Measurements from ENCODE around the gene NDFIP1. TPM values are rescaled to one million over a fixed set of nuclear protein-coding genes. Genes with fewer than 3 reads are reported as not detected.

NDFIP1 gene
- total and polyA plus RNA-seq, 2 of the 4 experiments (the other 2 are of a cell fraction): 7.7 to 15.4 TPM

GRCh38 chr5:142152384-142152732 lies 43.8 kb downstream of the NDFIP1 start:
- ChIA-PET POLR2A (ENCODE audit: unreplicated experiment) (no interaction called here), CTCF (interaction anchor here (0.6 to 1.9 kb wide), 6 partner anchors 9 to 396 kb away, joined by 3 to 11 read pairs (median 4); no protein-coding TSS in a partner anchor)
- H3K9me3 ChIP-seq (ENCODE audit: control insufficient read depth, insufficient read depth, low read length): no peaks in the 10 kb centered on the region
- no peak overlapping the region for H3K4ac ChIP-seq (ENCODE audit: low read depth, low read length)
- H4K8ac ChIP-seq (ENCODE audit: low read depth in 2 of 2, low read length in 2 of 2): peak overlapping the region in 1 of 2 experiments; percentile 26; a peak in 1 of 4 replicates
- H3K4me2 ChIP-seq (ENCODE audit: low read depth, low read length): no peak overlapping the region
- H2AFZ ChIP-seq (replicated peaks; ENCODE audit: low read length, poor library complexity): no peak overlapping the region
- H4K5ac ChIP-seq (ENCODE audit: low read depth, low read length): no peak overlapping the region; the same call in 1 of the 2 replicates
- no peak overlapping the region for H2AK9ac ChIP-seq (replicated peaks; ENCODE audit: low read depth, low read length, poor library complexity)
- no CpG with 5 or more reads among the region's 1 CpG for WGBS, 2 experiments (ENCODE audit: extremely low coverage in 2 of 2, insufficient read length in 1 of 2)
- no TSS peak for BruUV-seq (replicated peaks)
- H3K14ac ChIP-seq (replicated peaks; ENCODE audit: low read depth, low read length): no peak overlapping the region; the same call in 1 of the 2 replicates
- no peak overlapping the region; the same call in 1 of the 2 replicates for H3K9ac ChIP-seq (ENCODE audit: low read depth, low read length)
- H3K18ac ChIP-seq (ENCODE audit: low read depth, low read length): no peak overlapping the region
- TF ChIP-seq USF2 (IDR thresholded peaks at IDR 0.05; ENCODE audit: low read depth, low read length) (no peak), RCOR1 (IDR thresholded peaks at IDR 0.05; ENCODE audit: insufficient replicate concordance, low read length) (no peak), BHLHE40 (IDR thresholded peaks at IDR 0.05; ENCODE audit: low read depth, low read length) (no peak), MAFK (IDR thresholded peaks at IDR 0.05; ENCODE audit: low read depth, low read length) (no peak), CEBPB (IDR thresholded peaks at IDR 0.05; ENCODE audit: low read depth, low read length) (no peak), SMC3 (IDR thresholded peaks at IDR 0.05; ENCODE audit: low read depth, low read length) (no peak), RFX5 (IDR thresholded peaks at IDR 0.05; ENCODE audit: low read depth, low read length) (no peak), RAD21 (IDR thresholded peaks at IDR 0.05; ENCODE audit: low read length) (no peak), FOS (IDR thresholded peaks at IDR 0.05; ENCODE audit: low read depth, low read length) (no peak)
- H2BK120ac ChIP-seq (ENCODE audit: low read depth, low read length): peak overlapping the region; percentile 51; the same call in 1 of the 2 replicates
- no peaks in the 10 kb centered on the region for H4K20me1 ChIP-seq (ENCODE audit: insufficient read depth, low read length)
- dilution Hi-C loops (cut with HindIII; ENCODE audit: low sequenced_read_pairs, unreplicated experiment): no loop called here
- peaks cover 4% of the 10 kb centered on the region for H3K36me3 ChIP-seq (ENCODE audit: control insufficient read depth, insufficient read depth, low read length)
- peak overlapping the region; percentile 76 for H2BK5ac ChIP-seq (ENCODE audit: low read depth, low read length, poor library complexity, severe bottlenecking)
- H3K79me1 ChIP-seq (ENCODE audit: low read depth in 1 of 2, low read length in 2 of 2): peaks cover 0 to 6% of the 10 kb centered on the region in 2 experiments; a peak in 1 of 4 replicates
- H3K4me1 ChIP-seq (ENCODE audit: control insufficient read depth, insufficient read depth, low read length): peaks cover 6% of the 10 kb centered on the region
- peak overlapping the region; percentile 4; the same call in 1 of the 2 replicates for H2AK5ac ChIP-seq (ENCODE audit: low read depth, low read length)
- H3K9me1 ChIP-seq (ENCODE audit: insufficient read depth, low read length): no peaks in the 10 kb centered on the region; the same call in 1 of the 2 replicates
- no peak overlapping the region; the same call in 2 of the 3 replicates for H2BK15ac ChIP-seq (ENCODE audit: low read depth, low read length)
- H3K27me3 ChIP-seq (ENCODE audit: control insufficient read depth, insufficient read depth, low read length): no peaks in the 10 kb centered on the region
- in situ Hi-C loops (cut with MboI; ENCODE audit: low sequenced_read_pairs): no loop called here
- intact Hi-C loops (cut with micrococcal nuclease): loop anchor here (1.0 to 10.0 kb wide), 7 partner anchors 173 to 547 kb away; partner anchors contain the start of gene SPRY4
- ATAC-seq (ENCODE audit: low read depth) (no peak), DNase-seq (peak; percentile 40)
- H4K91ac ChIP-seq (ENCODE audit: insufficient read depth, low read depth, low read length): no peak overlapping the region
- H2BK20ac ChIP-seq (ENCODE audit: low read depth, low read length): peak overlapping the region; percentile 24; the same call in 1 of the 2 replicates
- no peak overlapping the region for H3K4me3 ChIP-seq (ENCODE audit: insufficient read depth, low read depth, low read length)
- H3K23ac ChIP-seq (ENCODE audit: low read depth, low read length): peak overlapping the region; percentile 56; the same call in 1 of the 2 replicates
- H3K56ac ChIP-seq (ENCODE audit: extremely low read depth, insufficient read depth, low read length): no peak overlapping the region
- no peak overlapping the region; the same call in 1 of the 2 replicates for H3K27ac ChIP-seq (ENCODE audit: insufficient read depth, low read length)
